HCT116 (cell line): ENCODE measurements around the gene TPPP3. TPM values are rescaled to one million over a fixed set of nuclear protein-coding genes. Genes with fewer than 3 reads are reported as not detected.
"Not testable (repeated sequence)": the region's sequence is repeated elsewhere in the genome, so short reads cannot be mapped to it uniquely, and the experiment has no call there.

ENCODE experiments used
- ATAC-seq: fragments of 200-7000 bp; cut with Tn5 transposase; 2 replicates; pipeline ENCODE4 v1.9.1; 2020; ENCODE audit warnings: mild to moderate bottlenecking, moderate library complexity
- BruUV-seq: library from RNA; stranded (reverse); fragments of 400-500 nt; replicated peaks from 2 replicates; lab custom pipeline; 2021; lab: Mats Ljungman, UMichigan
- CTCF ChIA-PET: fragments of 300-600 bp; sonication (Branson Sonifier 250); formaldehyde crosslinking; loops from one replicate; lab custom pipeline; 2021; ENCODE audit warnings: antibody characterized with exemption; lab: Charles Lee
- POLR2A ChIA-PET: fragments of 300-600, 350-600 bp; sonication (Branson Sonifier 250); formaldehyde crosslinking; loops from one replicate; lab custom pipeline; 2021; ENCODE audit warnings: antibody characterized with exemption; lab: Charles Lee
- RAD21 ChIA-PET, 2 experiments: fragments of 300-600 bp; sonication (Branson Sonifier 250); formaldehyde crosslinking; loops; one replicate each; lab custom pipeline; 2023; ENCODE audit warnings: low total read pairs in 2 of 2; ENCODE audit not compliant: uncharacterized antibody in 2 of 2, unreplicated experiment in 2 of 2, low non-redundant PET in 1 of 2; lab: Charles Lee
- DNase-seq: peaks from one replicate; pipeline ENCODE4 v3.0.0-alpha.2; 2010; ENCODE audit warnings: low read depth, low spot score
- H2AFZ ChIP-seq: fragments of 200-600 bp; shearing (Covaris generic), sonication (generic); 2 replicates; pipeline ENCODE4 v1.6.1; 2017; ENCODE audit warnings: low read depth, mixed run types, mixed read lengths, antibody characterized with exemption, low read length; ENCODE audit not compliant: poor library complexity, severe bottlenecking
- H3K27ac ChIP-seq: 2 replicates; pipeline ENCODE4 v1.5.1; 2012; ENCODE audit warnings: low read depth, low read length
- H3K27me3 ChIP-seq: fragments of 200-600 bp; sonication (generic); 2 replicates; pipeline ENCODE4 v1.6.1; 2016; ENCODE audit warnings: mixed run types, low read length, mixed read lengths; ENCODE audit not compliant: insufficient read depth
- H3K36me3 ChIP-seq, 2 experiments: fragments of 200-500 bp in 1 of 2; fragments of 200-600 bp in 1 of 2; sonication (Bioruptor generic) in 1 of 2; sonication (generic) in 1 of 2; 2 replicates each; pipeline versions ENCODE4 v1.5.1 to v1.6.1; 2014 to 2016; ENCODE audit warnings: low read length in 2 of 2, inconsistent platforms in 1 of 2, mixed read lengths in 1 of 2, mixed run types in 1 of 2; ENCODE audit not compliant: insufficient read depth in 2 of 2, control insufficient read depth in 1 of 2
- H3K4me1 ChIP-seq, 2 experiments: fragments of 200-600 bp in 1 of 2; sonication (generic) in 1 of 2; 2 replicates each; pipeline versions ENCODE4 v1.5.1 to v1.6.1; 2012 to 2017; ENCODE audit warnings: low read length in 2 of 2, inconsistent platforms in 1 of 2, mild to moderate bottlenecking in 1 of 2, mixed read lengths in 1 of 2, mixed run types in 1 of 2, moderate library complexity in 1 of 2; ENCODE audit not compliant: insufficient read depth in 2 of 2, control insufficient read depth in 1 of 2
- H3K4me2 ChIP-seq: fragments of 200-600 bp; sonication (generic); 2 replicates; pipeline ENCODE4 v1.6.1; 2017; ENCODE audit warnings: mixed run types, low read length, mixed read lengths
- H3K4me3 ChIP-seq, 2 experiments: fragments of 200-600 bp in 1 of 2; sonication (generic) in 1 of 2; replicated peaks in 1 of 2; 2 replicates each; pipeline ENCODE4 v1.5.1; 2011 to 2016; ENCODE audit warnings: low read length in 2 of 2, control low read depth in 1 of 2, low read depth in 1 of 2, mild to moderate bottlenecking in 1 of 2, mixed read lengths in 1 of 2, mixed run types in 1 of 2
- H3K79me2 ChIP-seq: fragments of 200-600 bp; sonication (generic); 2 replicates; pipeline ENCODE4 v1.6.1; 2017; ENCODE audit warnings: mild to moderate bottlenecking, mixed run types, low read length, moderate library complexity, mixed read lengths; ENCODE audit not compliant: insufficient read depth
- H3K9ac ChIP-seq: fragments of 200-600 bp; sonication (generic); 2 replicates; pipeline ENCODE4 v1.6.1; 2016; ENCODE audit warnings: low read length, mixed read lengths
- H3K9me2 ChIP-seq: fragments of 200-600 bp; sonication (generic), shearing (Covaris generic); 2 replicates; pipeline ENCODE4 v1.6.1; 2017; ENCODE audit warnings: mixed run types, mild to moderate bottlenecking, moderate library complexity; ENCODE audit not compliant: insufficient read depth
- H3K9me3 ChIP-seq, 2 experiments: fragments of 200-500 bp in 1 of 2; fragments of 200-600 bp in 1 of 2; sonication (Bioruptor generic) in 1 of 2; sonication (generic) in 1 of 2; 2 replicates each; pipeline ENCODE4 v1.6.1; 2014 to 2017; ENCODE audit warnings: low read length in 2 of 2, mixed read lengths in 2 of 2, inconsistent platforms in 1 of 2, low read depth in 1 of 2, mild to moderate bottlenecking in 1 of 2, mixed run types in 1 of 2, moderate library complexity in 1 of 2; ENCODE audit not compliant: control insufficient read depth in 1 of 2, insufficient read depth in 1 of 2
- H4K20me1 ChIP-seq: fragments of 200-600 bp; sonication (generic), shearing (Covaris generic); 2 replicates; pipeline ENCODE4 v1.6.1; 2017; ENCODE audit warnings: mixed run types, mild to moderate bottlenecking, moderate library complexity; ENCODE audit not compliant: insufficient read depth
- POLR2A ChIP-seq: IDR thresholded peaks from 2 replicates; pipeline ENCODE4 v1.7.0; 2011; ENCODE audit warnings: borderline replicate concordance; ENCODE audit not compliant: insufficient read depth, insufficient read length; ENCODE audit errors: extremely low read depth
- SIN3A ChIP-seq: IDR thresholded peaks from 2 replicates; pipeline ENCODE4 v1.6.1; 2012; ENCODE audit warnings: low read depth
- TCF7L2 ChIP-seq: IDR thresholded peaks from 2 replicates; pipeline ENCODE4 v1.7.0; 2011; ENCODE audit warnings: borderline replicate concordance, inconsistent platforms; ENCODE audit not compliant: insufficient read depth, insufficient read length; ENCODE audit errors: extremely low read depth
- YY1 ChIP-seq: IDR thresholded peaks from 2 replicates; pipeline ENCODE4 v1.6.1; 2011; ENCODE audit warnings: low read length, low read depth, moderate library complexity, mild to moderate bottlenecking; ENCODE audit not compliant: insufficient replicate concordance; ENCODE audit errors: extremely low read depth
- ZFX ChIP-seq: fragments of 450-650 bp; IDR thresholded peaks from 2 replicates; pipeline ENCODE4 v1.6.1; 2017
- ZNF274 ChIP-seq: fragments of 200-500 bp; sonication (Bioruptor generic); IDR thresholded peaks from 2 replicates; pipeline ENCODE4 v1.6.1; 2014; ENCODE audit warnings: mild to moderate bottlenecking, low read depth, low read length, inconsistent platforms
- intact Hi-C: fragments of 100-400 bp; cut with micrococcal nuclease; formaldehyde crosslinking; loops from 2 replicates; pipeline ENCODE4 v1.10.0; 2022
- total RNA-seq: library from RNA; stranded (reverse); gene quantifications from one replicate; pipeline ENCODE4 v1.2.1, GENCODE V29; 2021; ENCODE audit not compliant: unreplicated experiment
- TF ChIP-seq, protein P1 (sequence below): IDR thresholded peaks from 2 replicates; pipeline ENCODE4 v1.6.1; 2011; ENCODE audit warnings: mild to moderate bottlenecking, low read length, moderate library complexity; ENCODE audit not compliant: insufficient replicate concordance; ENCODE audit errors: extremely low read depth
- TF ChIP-seq, protein P2 (sequence below): IDR thresholded peaks from 2 replicates; pipeline ENCODE4 v1.6.1; 2012
- TF ChIP-seq, protein P3 (sequence below): IDR thresholded peaks from 2 replicates; pipeline ENCODE4 v1.6.1; 2012; ENCODE audit warnings: low read depth

Gene TPPP3
- total RNA-seq, 1 experiment from 2014 or later = 1.2 TPM

DNA sequence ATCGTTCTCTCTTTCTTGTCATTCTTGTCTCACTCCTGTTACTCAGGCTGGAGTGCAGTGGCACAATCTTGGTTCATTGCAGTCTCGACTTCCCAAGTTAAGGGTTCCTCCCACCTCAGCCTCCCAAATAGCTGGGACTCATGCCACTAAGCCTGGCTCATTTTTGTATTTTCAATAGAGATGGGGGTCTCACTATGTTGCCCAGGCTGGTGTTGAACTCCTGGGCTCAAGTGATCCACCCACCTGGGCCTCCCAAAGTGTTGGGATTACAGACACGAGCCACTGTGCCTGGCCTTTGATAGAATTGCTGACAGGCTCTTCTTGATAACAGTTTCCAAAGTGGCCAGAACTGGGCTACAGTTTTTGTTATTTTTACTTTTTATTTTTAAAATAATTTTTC lies 32.3 kb downstream of the TPPP3 start:
- no peak for TF ChIP-seq ZFX
- TF ChIP-seq, protein P1, sequence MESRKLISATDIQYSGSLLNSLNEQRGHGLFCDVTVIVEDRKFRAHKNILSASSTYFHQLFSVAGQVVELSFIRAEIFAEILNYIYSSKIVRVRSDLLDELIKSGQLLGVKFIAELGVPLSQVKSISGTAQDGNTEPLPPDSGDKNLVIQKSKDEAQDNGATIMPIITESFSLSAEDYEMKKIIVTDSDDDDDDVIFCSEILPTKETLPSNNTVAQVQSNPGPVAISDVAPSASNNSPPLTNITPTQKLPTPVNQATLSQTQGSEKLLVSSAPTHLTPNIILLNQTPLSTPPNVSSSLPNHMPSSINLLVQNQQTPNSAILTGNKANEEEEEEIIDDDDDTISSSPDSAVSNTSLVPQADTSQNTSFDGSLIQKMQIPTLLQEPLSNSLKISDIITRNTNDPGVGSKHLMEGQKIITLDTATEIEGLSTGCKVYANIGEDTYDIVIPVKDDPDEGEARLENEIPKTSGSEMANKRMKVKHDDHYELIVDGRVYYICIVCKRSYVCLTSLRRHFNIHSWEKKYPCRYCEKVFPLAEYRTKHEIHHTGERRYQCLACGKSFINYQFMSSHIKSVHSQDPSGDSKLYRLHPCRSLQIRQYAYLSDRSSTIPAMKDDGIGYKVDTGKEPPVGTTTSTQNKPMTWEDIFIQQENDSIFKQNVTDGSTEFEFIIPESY = no peak
- TF ChIP-seq, protein P2, sequence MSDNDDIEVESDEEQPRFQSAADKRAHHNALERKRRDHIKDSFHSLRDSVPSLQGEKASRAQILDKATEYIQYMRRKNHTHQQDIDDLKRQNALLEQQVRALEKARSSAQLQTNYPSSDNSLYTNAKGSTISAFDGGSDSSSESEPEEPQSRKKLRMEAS = no peak
- no peak for TF ChIP-seq SIN3A
- TF ChIP-seq POLR2A = no peak
- TF ChIP-seq TCF7L2 = no peak
- no peak for TF ChIP-seq ZNF274
- TF ChIP-seq, protein P3, sequence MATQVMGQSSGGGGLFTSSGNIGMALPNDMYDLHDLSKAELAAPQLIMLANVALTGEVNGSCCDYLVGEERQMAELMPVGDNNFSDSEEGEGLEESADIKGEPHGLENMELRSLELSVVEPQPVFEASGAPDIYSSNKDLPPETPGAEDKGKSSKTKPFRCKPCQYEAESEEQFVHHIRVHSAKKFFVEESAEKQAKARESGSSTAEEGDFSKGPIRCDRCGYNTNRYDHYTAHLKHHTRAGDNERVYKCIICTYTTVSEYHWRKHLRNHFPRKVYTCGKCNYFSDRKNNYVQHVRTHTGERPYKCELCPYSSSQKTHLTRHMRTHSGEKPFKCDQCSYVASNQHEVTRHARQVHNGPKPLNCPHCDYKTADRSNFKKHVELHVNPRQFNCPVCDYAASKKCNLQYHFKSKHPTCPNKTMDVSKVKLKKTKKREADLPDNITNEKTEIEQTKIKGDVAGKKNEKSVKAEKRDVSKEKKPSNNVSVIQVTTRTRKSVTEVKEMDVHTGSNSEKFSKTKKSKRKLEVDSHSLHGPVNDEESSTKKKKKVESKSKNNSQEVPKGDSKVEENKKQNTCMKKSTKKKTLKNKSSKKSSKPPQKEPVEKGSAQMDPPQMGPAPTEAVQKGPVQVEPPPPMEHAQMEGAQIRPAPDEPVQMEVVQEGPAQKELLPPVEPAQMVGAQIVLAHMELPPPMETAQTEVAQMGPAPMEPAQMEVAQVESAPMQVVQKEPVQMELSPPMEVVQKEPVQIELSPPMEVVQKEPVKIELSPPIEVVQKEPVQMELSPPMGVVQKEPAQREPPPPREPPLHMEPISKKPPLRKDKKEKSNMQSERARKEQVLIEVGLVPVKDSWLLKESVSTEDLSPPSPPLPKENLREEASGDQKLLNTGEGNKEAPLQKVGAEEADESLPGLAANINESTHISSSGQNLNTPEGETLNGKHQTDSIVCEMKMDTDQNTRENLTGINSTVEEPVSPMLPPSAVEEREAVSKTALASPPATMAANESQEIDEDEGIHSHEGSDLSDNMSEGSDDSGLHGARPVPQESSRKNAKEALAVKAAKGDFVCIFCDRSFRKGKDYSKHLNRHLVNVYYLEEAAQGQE = no peak
- TF ChIP-seq YY1 = no peak
- H3K27ac ChIP-seq = no peak overlapping the region
- no peaks in the 10 kb centered on the region for H3K79me2 ChIP-seq
- peaks cover 5 to 16% of the 10 kb centered on the region in 2 experiments for H3K4me1 ChIP-seq
- no peak overlapping the region for H3K4me3 ChIP-seq
- ChIA-PET CTCF (no interaction called here), POLR2A (no interaction called here), RAD21 (no interaction called here)
- peaks cover 5% of the 10 kb centered on the region for H3K27me3 ChIP-seq
- H2AFZ ChIP-seq = no peak overlapping the region
- H3K9me3 ChIP-seq = no peaks in the 10 kb centered on the region
- ATAC-seq (no peak), DNase-seq (no peak)
- H3K9me2 ChIP-seq = no peaks in the 10 kb centered on the region
- no peaks in the 10 kb centered on the region for H4K20me1 ChIP-seq
- no TSS peak for BruUV-seq
- H3K9ac ChIP-seq = no peak overlapping the region
- intact Hi-C loops = no loop called here
- H3K36me3 ChIP-seq = no peaks in the 10 kb centered on the region
- no peak overlapping the region for H3K4me2 ChIP-seq

DNA sequence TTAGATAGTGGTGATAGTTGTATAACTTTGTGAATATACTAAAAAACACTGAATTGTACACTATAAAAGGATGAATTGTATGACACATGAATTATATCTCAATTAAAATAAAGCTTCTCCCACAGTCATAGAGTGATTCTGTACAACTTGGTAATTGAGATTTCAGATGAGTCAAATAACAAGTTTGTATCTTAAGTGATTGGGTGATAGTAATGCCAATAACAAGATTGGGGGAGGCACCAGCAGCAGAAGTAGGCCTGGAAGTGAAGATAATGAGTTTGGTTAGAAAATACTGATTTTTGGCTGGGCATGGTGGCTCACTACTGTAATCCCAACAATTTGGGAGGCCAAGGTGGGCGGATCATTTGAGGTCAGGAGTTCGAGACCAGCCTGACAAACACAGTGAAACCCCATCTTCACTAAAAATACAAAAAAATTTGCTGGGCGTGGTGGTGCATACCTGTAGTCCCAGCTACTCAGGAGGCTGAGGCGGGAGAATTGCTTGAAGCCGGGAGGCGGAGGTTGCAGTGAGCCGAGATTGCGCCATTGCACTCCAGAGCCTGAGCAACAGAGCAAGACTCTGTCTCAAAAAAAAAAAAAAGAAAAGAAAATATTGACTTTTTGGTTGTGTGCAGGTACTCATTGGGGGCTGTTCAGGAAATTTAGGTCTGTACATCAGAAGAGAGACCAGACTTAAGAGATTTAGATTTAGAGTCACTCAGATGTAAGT lies 33.6 kb downstream of the TPPP3 start:
- H3K9me2 ChIP-seq, RAD21 ChIA-PET, intact Hi-C loops, H3K4me3 ChIP-seq, H3K79me2 ChIP-seq, H3K9ac ChIP-seq, H3K27ac ChIP-seq, BruUV-seq, H3K36me3 ChIP-seq, DNase-seq, ATAC-seq, H2AFZ ChIP-seq, H3K4me2 ChIP-seq, H3K27me3 ChIP-seq, POLR2A ChIA-PET, H4K20me1 ChIP-seq, H3K9me3 ChIP-seq: not testable (repeated sequence)
- CTCF ChIA-PET = interaction anchor here (0.6 kb wide), 1 partner anchor 50 kb away, joined by 3 read pairs; no protein-coding TSS in a partner anchor
- peaks cover 5 to 16% of the 10 kb centered on the region in 2 experiments for H3K4me1 ChIP-seq
